Thyroid gland (tissue), 4 donors: ENCODE results near the gene UGP2.

Source experiments
- POLR2A ChIP-seq, 2 donors: fragments of 450-650 bp; IDR thresholded peaks; one replicate each; pipeline ENCODE4 v1.6.1; 2017; ENCODE audit warnings: antibody characterized with exemption in 2 of 2, mild to moderate bottlenecking in 2 of 2, moderate library complexity in 1 of 2
- TF ChIP-seq, protein P1 (sequence below), 6 experiments: fragments of 200-600 bp in 3 of 6; fragments of 450-650 bp in 3 of 6; sonication (generic) in 3 of 6; IDR thresholded peaks; one replicate each; pipeline ENCODE4 v1.5.1; 2016 to 2019; ENCODE audit warnings: antibody characterized with exemption in 6 of 6, mild to moderate bottlenecking in 2 of 6, inconsistent platforms in 1 of 6, moderate library complexity in 1 of 6

- TF ChIP-seq, protein P1, sequence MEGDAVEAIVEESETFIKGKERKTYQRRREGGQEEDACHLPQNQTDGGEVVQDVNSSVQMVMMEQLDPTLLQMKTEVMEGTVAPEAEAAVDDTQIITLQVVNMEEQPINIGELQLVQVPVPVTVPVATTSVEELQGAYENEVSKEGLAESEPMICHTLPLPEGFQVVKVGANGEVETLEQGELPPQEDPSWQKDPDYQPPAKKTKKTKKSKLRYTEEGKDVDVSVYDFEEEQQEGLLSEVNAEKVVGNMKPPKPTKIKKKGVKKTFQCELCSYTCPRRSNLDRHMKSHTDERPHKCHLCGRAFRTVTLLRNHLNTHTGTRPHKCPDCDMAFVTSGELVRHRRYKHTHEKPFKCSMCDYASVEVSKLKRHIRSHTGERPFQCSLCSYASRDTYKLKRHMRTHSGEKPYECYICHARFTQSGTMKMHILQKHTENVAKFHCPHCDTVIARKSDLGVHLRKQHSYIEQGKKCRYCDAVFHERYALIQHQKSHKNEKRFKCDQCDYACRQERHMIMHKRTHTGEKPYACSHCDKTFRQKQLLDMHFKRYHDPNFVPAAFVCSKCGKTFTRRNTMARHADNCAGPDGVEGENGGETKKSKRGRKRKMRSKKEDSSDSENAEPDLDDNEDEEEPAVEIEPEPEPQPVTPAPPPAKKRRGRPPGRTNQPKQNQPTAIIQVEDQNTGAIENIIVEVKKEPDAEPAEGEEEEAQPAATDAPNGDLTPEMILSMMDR (IDR thresholded peaks at IDR 0.05), result no peak
- no peak for TF ChIP-seq POLR2A (IDR thresholded peaks at IDR 0.05)
Observed at GRCh38 chr2:63792530-63792929, 49.2 kb upstream of the UGP2 start.
